HEK293 (cell line): ENCODE results near the gene PRDX3.

ENCODE experiments used
- BCL11B ChIP-seq: fragments of 450-650 bp; formaldehyde crosslinking; IDR thresholded peaks from 2 replicates; pipeline ENCODE4 v1.5.1; 2016; ENCODE audit warnings: low read depth, missing biosample characterization, missing genetic modification characterization
- GLI4 ChIP-seq: fragments of 450-650 bp; formaldehyde crosslinking; IDR thresholded peaks from 2 replicates; pipeline ENCODE4 v1.5.1; 2016; ENCODE audit warnings: missing biosample characterization, missing genetic modification characterization
- GLIS1 ChIP-seq: fragments of 450-650 bp; formaldehyde crosslinking; IDR thresholded peaks from 2 replicates; pipeline ENCODE4 v1.5.1; 2016; ENCODE audit warnings: missing biosample characterization, missing genetic modification characterization
- PRDM1 ChIP-seq: fragments of 450-650 bp; formaldehyde crosslinking; IDR thresholded peaks from 2 replicates; pipeline ENCODE4; 2016; ENCODE audit warnings: missing biosample characterization, missing genetic modification characterization
- REPIN1 ChIP-seq: fragments of 450-650 bp; formaldehyde crosslinking; IDR thresholded peaks from 2 replicates; pipeline ENCODE4 v1.5.1; 2017; ENCODE audit warnings: missing biosample characterization, missing genetic modification characterization, low read depth
- SP3 ChIP-seq: fragments of 450-650 bp; formaldehyde crosslinking; IDR thresholded peaks from 2 replicates; pipeline ENCODE4 v1.5.1; 2016; ENCODE audit warnings: missing biosample characterization, missing genetic modification characterization
- TRIM28 ChIP-seq: IDR thresholded peaks from 2 replicates; pipeline ENCODE4 v1.6.1; 2011; ENCODE audit warnings: low read length, control low read depth, borderline replicate concordance
- YY1 ChIP-seq: fragments of 450-650 bp; formaldehyde crosslinking; IDR thresholded peaks from 2 replicates; pipeline ENCODE4 v1.5.1; 2018; ENCODE audit warnings: missing biosample characterization, missing genetic modification characterization
- ZBTB11 ChIP-seq: fragments of 450-650 bp; formaldehyde crosslinking; conservative IDR thresholded peaks from 2 replicates; pipeline ENCODE4 v1.5.1; 2016; ENCODE audit warnings: low read depth, missing biosample characterization, missing genetic modification characterization
- ZBTB48 ChIP-seq: fragments of 450-650 bp; formaldehyde crosslinking; IDR thresholded peaks from 2 replicates; pipeline ENCODE4 v1.5.1; 2016; ENCODE audit warnings: missing biosample characterization, missing genetic modification characterization
- ZBTB7A ChIP-seq: fragments of 450-650 bp; formaldehyde crosslinking; IDR thresholded peaks from 2 replicates; pipeline ENCODE4 v1.5.1; 2016; ENCODE audit warnings: low read depth, missing biosample characterization, missing genetic modification characterization
- ZNF10 ChIP-seq: fragments of 450-650 bp; formaldehyde crosslinking; IDR thresholded peaks from 2 replicates; pipeline ENCODE4 v1.5.1; 2017; ENCODE audit warnings: missing biosample characterization, missing genetic modification characterization
- ZNF146 ChIP-seq: fragments of 450-650 bp; formaldehyde crosslinking; IDR thresholded peaks from 2 replicates; pipeline ENCODE4 v1.5.1; 2016; ENCODE audit warnings: missing biosample characterization, missing genetic modification characterization
- ZNF214 ChIP-seq: fragments of 450-650 bp; formaldehyde crosslinking; IDR thresholded peaks from 2 replicates; pipeline ENCODE4 v1.5.1; 2017; ENCODE audit warnings: missing biosample characterization, mild to moderate bottlenecking, missing genetic modification characterization, borderline replicate concordance
- ZNF248 ChIP-seq: fragments of 450-650 bp; formaldehyde crosslinking; IDR thresholded peaks from 2 replicates; pipeline ENCODE4 v1.5.1; 2017; ENCODE audit warnings: missing biosample characterization, missing genetic modification characterization
- ZNF26 ChIP-seq: fragments of 450-650 bp; formaldehyde crosslinking; IDR thresholded peaks from 2 replicates; pipeline ENCODE4 v1.5.1; 2016; ENCODE audit warnings: missing biosample characterization, missing genetic modification characterization
- ZNF341 ChIP-seq: fragments of 450-650 bp; formaldehyde crosslinking; IDR thresholded peaks from 2 replicates; pipeline ENCODE4; 2016; ENCODE audit warnings: low read depth, missing biosample characterization, missing genetic modification characterization
- ZNF391 ChIP-seq: fragments of 450-650 bp; formaldehyde crosslinking; IDR thresholded peaks from 2 replicates; pipeline ENCODE4 v1.5.1; 2016; ENCODE audit warnings: low read depth, missing biosample characterization, missing genetic modification characterization, borderline replicate concordance
- ZNF404 ChIP-seq: fragments of 450-650 bp; formaldehyde crosslinking; IDR thresholded peaks from 2 replicates; pipeline ENCODE4 v1.5.1; 2017; ENCODE audit warnings: missing biosample characterization, missing genetic modification characterization
- ZNF510 ChIP-seq: fragments of 450-650 bp; formaldehyde crosslinking; IDR thresholded peaks from 2 replicates; pipeline ENCODE4 v1.5.1; 2018; ENCODE audit warnings: mild to moderate bottlenecking, missing genetic modification characterization, missing biosample characterization; ENCODE audit not compliant: insufficient replicate concordance
- ZNF530 ChIP-seq: fragments of 450-650 bp; formaldehyde crosslinking; IDR thresholded peaks from 2 replicates; pipeline ENCODE4 v1.5.1; 2016; ENCODE audit warnings: low read depth, missing biosample characterization, missing genetic modification characterization
- ZNF544 ChIP-seq: fragments of 450-650 bp; formaldehyde crosslinking; IDR thresholded peaks from 2 replicates; pipeline ENCODE4 v1.5.0; 2017; ENCODE audit warnings: missing biosample characterization, missing genetic modification characterization
- ZNF548 ChIP-seq: fragments of 450-650 bp; formaldehyde crosslinking; IDR thresholded peaks from 2 replicates; pipeline ENCODE4 v1.5.1; 2016; ENCODE audit warnings: missing biosample characterization, missing genetic modification characterization
- ZNF561 ChIP-seq: fragments of 450-650 bp; IDR thresholded peaks from 2 replicates; pipeline ENCODE4 v1.5.1; 2018; ENCODE audit warnings: missing biosample characterization, missing genetic modification characterization, borderline replicate concordance
- ZNF585B ChIP-seq: fragments of 450-650 bp; formaldehyde crosslinking; IDR thresholded peaks from 2 replicates; pipeline ENCODE4 v1.5.1; 2016; ENCODE audit warnings: missing biosample characterization, missing genetic modification characterization
- ZNF658 ChIP-seq: fragments of 450-650 bp; formaldehyde crosslinking; IDR thresholded peaks from 2 replicates; pipeline ENCODE4; 2016; ENCODE audit warnings: missing biosample characterization, missing genetic modification characterization
- ZNF664 ChIP-seq: fragments of 450-650 bp; formaldehyde crosslinking; IDR thresholded peaks from 2 replicates; pipeline ENCODE4 v1.5.1; 2016; ENCODE audit warnings: missing biosample characterization, missing genetic modification characterization
- ZSCAN16 ChIP-seq: fragments of 450-650 bp; formaldehyde crosslinking; IDR thresholded peaks from 2 replicates; pipeline ENCODE4 v1.5.1; 2016; ENCODE audit warnings: missing biosample characterization, missing genetic modification characterization
- TF ChIP-seq, protein P1 (sequence below): fragments of 450-650 bp; formaldehyde crosslinking; IDR thresholded peaks from 2 replicates; pipeline ENCODE4 v1.5.1; 2016; ENCODE audit warnings: missing biosample characterization, missing genetic modification characterization
- TF ChIP-seq, protein P2 (sequence below): fragments of 450-650 bp; formaldehyde crosslinking; IDR thresholded peaks from 2 replicates; pipeline ENCODE4 v1.5.1; 2017; ENCODE audit warnings: missing biosample characterization, missing genetic modification characterization

PRDX3 gene

GRCh38 chr10:119222966-119223386, 44.4 kb upstream of the PRDX3 start (continued):
- no peak for TF ChIP-seq ZNF404 (tag by site-specific recombination)
- TF ChIP-seq ZNF10 (tag by site-specific recombination), result no peak
- TF ChIP-seq PRDM1 (tag by site-specific recombination), result no peak
- no peak for TF ChIP-seq ZNF248 (tag by site-specific recombination)
- TF ChIP-seq, protein P1, sequence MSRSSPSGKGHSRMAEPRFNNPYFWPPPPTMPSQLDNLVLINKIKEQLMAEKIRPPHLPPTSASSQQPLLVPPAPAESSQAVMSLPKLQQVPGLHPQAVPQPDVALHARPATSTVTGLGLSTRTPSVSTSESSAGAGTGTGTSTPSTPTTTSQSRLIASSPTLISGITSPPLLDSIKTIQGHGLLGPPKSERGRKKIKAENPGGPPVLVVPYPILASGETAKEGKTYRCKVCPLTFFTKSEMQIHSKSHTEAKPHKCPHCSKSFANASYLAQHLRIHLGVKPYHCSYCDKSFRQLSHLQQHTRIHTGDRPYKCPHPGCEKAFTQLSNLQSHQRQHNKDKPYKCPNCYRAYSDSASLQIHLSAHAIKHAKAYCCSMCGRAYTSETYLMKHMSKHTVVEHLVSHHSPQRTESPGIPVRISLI (tag by site-specific recombination), result no peak
- TF ChIP-seq REPIN1 (tag by site-specific recombination), result no peak
- TF ChIP-seq ZNF530 (tag by site-specific recombination), result no peak
- no peak for TF ChIP-seq BCL11B (tag by site-specific recombination)
- 0 out of 2 replicates have a peak, but pooled peaks have one; percentile 38 for TF ChIP-seq ZNF391 (tag by site-specific recombination)
- TF ChIP-seq ZNF561 (tag by site-specific recombination), result no peak
- no peak for TF ChIP-seq ZNF658 (tag by site-specific recombination)
- TF ChIP-seq ZNF544 (tag by site-specific recombination), result no peak
- TF ChIP-seq ZNF26, result no peak
- TF ChIP-seq ZNF664 (tag by site-specific recombination), result no peak
- TF ChIP-seq ZNF548 (tag by site-specific recombination), result no peak
- no peak for TF ChIP-seq ZNF510 (tag by site-specific recombination)
- no peak for TF ChIP-seq ZBTB7A (tag by site-specific recombination)
- no peak for TF ChIP-seq TRIM28
- TF ChIP-seq, protein P2, sequence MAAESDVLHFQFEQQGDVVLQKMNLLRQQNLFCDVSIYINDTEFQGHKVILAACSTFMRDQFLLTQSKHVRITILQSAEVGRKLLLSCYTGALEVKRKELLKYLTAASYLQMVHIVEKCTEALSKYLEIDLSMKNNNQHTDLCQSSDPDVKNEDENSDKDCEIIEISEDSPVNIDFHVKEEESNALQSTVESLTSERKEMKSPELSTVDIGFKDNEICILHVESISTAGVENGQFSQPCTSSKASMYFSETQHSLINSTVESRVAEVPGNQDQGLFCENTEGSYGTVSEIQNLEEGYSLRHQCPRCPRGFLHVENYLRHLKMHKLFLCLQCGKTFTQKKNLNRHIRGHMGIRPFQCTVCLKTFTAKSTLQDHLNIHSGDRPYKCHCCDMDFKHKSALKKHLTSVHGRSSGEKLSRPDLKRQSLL (tag by site-specific recombination), result no peak
- TF ChIP-seq ZBTB48, result peak; percentile 96
- TF ChIP-seq ZSCAN16 (tag by site-specific recombination), result no peak
- TF ChIP-seq ZNF214, result no peak
- no peak for TF ChIP-seq ZNF146 (tag by site-specific recombination)
- no peak for TF ChIP-seq ZNF341 (tag by site-specific recombination)
- TF ChIP-seq ZNF585B (tag by site-specific recombination), result no peak
- TF ChIP-seq GLIS1 (tag by site-specific recombination), result no peak; the same call in 1 of the 2 replicates
- no peak; the same call in 1 of the 2 replicates for TF ChIP-seq SP3
- no peak for TF ChIP-seq GLI4 (tag by site-specific recombination)
- no peak for TF ChIP-seq YY1
- 0 out of 2 replicates have a peak, but pooled peaks have one; percentile 25 for TF ChIP-seq ZBTB11 (tag by site-specific recombination)
